Measurements from ENCODE around the gene WEE2.

The WEE2 gene

GRCh38 chr7:141709749-141710148 lies 1.6 kb downstream of the WEE2 start:
- H3K4me1 ChIP-seq (ENCODE audit: control insufficient read depth, low read length) = no peaks in the 10 kb centered on the region
- no peak overlapping the region for H3K4me2 ChIP-seq (ENCODE audit: low read length)
- no peaks in the 10 kb centered on the region for H3K36me3 ChIP-seq (ENCODE audit: control insufficient read depth, low read length)
- H3F3A ChIP-seq (ENCODE audit: control insufficient read depth, insufficient read depth) = no peaks in the 10 kb centered on the region
- no peaks in the 10 kb centered on the region for H3K9me3 ChIP-seq (ENCODE audit: control insufficient read depth, insufficient read depth, low read length)
- no peaks in the 10 kb centered on the region for H3K9me2 ChIP-seq (replicated peaks; ENCODE audit: control insufficient read depth, low read length)
- H3K79me2 ChIP-seq (ENCODE audit: control insufficient read depth, low read length) = no peaks in the 10 kb centered on the region
- no peaks in the 10 kb centered on the region for H4K20me1 ChIP-seq (ENCODE audit: control insufficient read depth, insufficient read depth, low read depth, low read length)
- H3K27me3 ChIP-seq (ENCODE audit: control insufficient read depth, low read length) = peaks cover 20% of the 10 kb centered on the region
- no peak overlapping the region for H3K4me3 ChIP-seq (ENCODE audit: low read length)
- TF ChIP-seq CTCF (IDR thresholded peaks at IDR 0.05; ENCODE audit: low read depth, low read length, poor library complexity, severe bottlenecking) (no peak), EZH2phosphoT487 (IDR thresholded peaks at IDR 0.05; ENCODE audit: borderline replicate concordance, low read length) (no peak)
- no peak overlapping the region for H3K27ac ChIP-seq (ENCODE audit: low read depth, low read length)

DNA sequence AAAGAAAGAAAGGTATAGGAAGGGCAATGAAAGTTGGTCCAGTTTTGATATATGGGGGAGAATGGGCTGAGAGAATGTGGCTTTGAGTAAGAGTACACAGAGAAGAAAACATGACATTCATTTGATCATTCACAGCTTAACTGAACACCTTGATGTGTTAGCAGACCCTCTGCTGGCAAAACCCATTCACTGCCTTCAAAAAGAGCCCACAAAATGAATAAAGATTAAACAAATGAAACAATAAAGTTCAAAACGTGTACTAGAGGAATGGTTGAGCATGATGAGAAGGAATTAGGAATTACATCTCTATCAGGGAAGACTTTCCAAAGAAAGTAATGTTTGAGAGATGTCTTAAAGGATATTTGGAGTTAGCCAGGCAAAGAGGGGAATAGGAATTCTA lies 2.1 kb downstream of the WEE2 start:
- Histone ChIP-seq H3K27me3 (ENCODE audit: control insufficient read depth, low read length) (peaks cover 20% of the 10 kb centered on the region), H3K4me3 (ENCODE audit: low read length) (no peak overlapping the region), H3K9me2 (replicated peaks; ENCODE audit: control insufficient read depth, low read length) (no peaks in the 10 kb centered on the region), H3K27ac (ENCODE audit: low read depth, low read length) (no peak overlapping the region), H3K36me3 (ENCODE audit: control insufficient read depth, low read length) (no peaks in the 10 kb centered on the region), H3K9me3 (ENCODE audit: control insufficient read depth, insufficient read depth, low read length) (no peaks in the 10 kb centered on the region), H3F3A (ENCODE audit: control insufficient read depth, insufficient read depth) (no peaks in the 10 kb centered on the region), H3K4me1 (ENCODE audit: control insufficient read depth, low read length) (no peaks in the 10 kb centered on the region), H3K79me2 (ENCODE audit: control insufficient read depth, low read length) (no peaks in the 10 kb centered on the region), H4K20me1 (ENCODE audit: control insufficient read depth, insufficient read depth, low read depth, low read length) (no peaks in the 10 kb centered on the region), H3K4me2 (ENCODE audit: low read length) (no peak overlapping the region)
- TF ChIP-seq EZH2phosphoT487 (IDR thresholded peaks at IDR 0.05; ENCODE audit: borderline replicate concordance, low read length) (no peak), CTCF (IDR thresholded peaks at IDR 0.05; ENCODE audit: low read depth, low read length, poor library complexity, severe bottlenecking) (peak; percentile 22)

- TF ChIP-seq EZH2phosphoT487 (IDR thresholded peaks at IDR 0.05; ENCODE audit: borderline replicate concordance, low read length) (no peak), CTCF (IDR thresholded peaks at IDR 0.05; ENCODE audit: low read depth, low read length, poor library complexity, severe bottlenecking) (no peak)
- Histone ChIP-seq H3K36me3 (ENCODE audit: control insufficient read depth, low read length) (no peaks in the 10 kb centered on the region), H3K27me3 (ENCODE audit: control insufficient read depth, low read length) (peaks cover 21% of the 10 kb centered on the region), H4K20me1 (ENCODE audit: control insufficient read depth, insufficient read depth, low read depth, low read length) (no peaks in the 10 kb centered on the region), H3K79me2 (ENCODE audit: control insufficient read depth, low read length) (no peaks in the 10 kb centered on the region), H3K27ac (ENCODE audit: low read depth, low read length) (no peak overlapping the region), H3K4me2 (ENCODE audit: low read length) (no peak overlapping the region), H3K4me1 (ENCODE audit: control insufficient read depth, low read length) (no peaks in the 10 kb centered on the region), H3K4me3 (ENCODE audit: low read length) (no peak overlapping the region), H3K9me2 (replicated peaks; ENCODE audit: control insufficient read depth, low read length) (no peaks in the 10 kb centered on the region), H3F3A (ENCODE audit: control insufficient read depth, insufficient read depth) (no peaks in the 10 kb centered on the region), H3K9me3 (ENCODE audit: control insufficient read depth, insufficient read depth, low read length) (no peaks in the 10 kb centered on the region)
Observed at GRCh38 chr7:141712603-141713255, 4.6 kb downstream of the WEE2 start.
